A673 (cell line): ENCODE measurements around the gene RPS6KL1. TPM values are rescaled to one million over a fixed set of nuclear protein-coding genes. Genes with fewer than 3 reads are reported as not detected.

ENCODE experiments used
- BruUV-seq: library from RNA; stranded (reverse); fragments of 400-500 nt; replicated peaks from 2 replicates; lab custom pipeline; 2021; lab: Mats Ljungman, UMichigan
- CTCF ChIA-PET: fragments of 300-600 bp; sonication (Branson Sonifier 250); formaldehyde crosslinking; loops from one replicate; lab custom pipeline; 2022; ENCODE audit warnings: antibody characterized with exemption; lab: Charles Lee
- POLR2A ChIA-PET: fragments of 300-600 bp; sonication (Branson Sonifier 250); formaldehyde crosslinking; loops from one replicate; lab custom pipeline; 2022; ENCODE audit warnings: antibody characterized with exemption; ENCODE audit not compliant: low non-redundant PET; lab: Charles Lee
- DNase-seq: peaks from one replicate; pipeline ENCODE4 v3.0.0-alpha.2; 2015; ENCODE audit warnings: low spot score
- H3K27ac ChIP-seq: fragments of 200-600 bp; sonication (generic); 2 replicates; pipeline ENCODE4 v1.5.1; 2016; ENCODE audit warnings: mixed run types, low read depth, mild to moderate bottlenecking, mixed read lengths, antibody characterized with exemption, low read length; ENCODE audit not compliant: poor library complexity, severe bottlenecking
- H3K27me3 ChIP-seq: fragments of 200-600 bp; sonication (generic); replicated peaks from 2 replicates; pipeline ENCODE4 v1.6.1; 2017; ENCODE audit warnings: mixed run types, low read depth, mild to moderate bottlenecking, mixed read lengths, antibody characterized with exemption, low read length; ENCODE audit not compliant: insufficient read depth, poor library complexity
- H3K36me3 ChIP-seq: fragments of 200-600 bp; sonication (generic); 2 replicates; pipeline ENCODE4 v1.6.1; 2016; ENCODE audit warnings: mixed run types, mild to moderate bottlenecking, mixed read lengths, antibody characterized with exemption, low read length; ENCODE audit not compliant: insufficient read depth, poor library complexity, severe bottlenecking
- H3K4me1 ChIP-seq: fragments of 200-600 bp; sonication (generic); 2 replicates; pipeline ENCODE4 v1.6.1; 2017; ENCODE audit warnings: mixed run types, mild to moderate bottlenecking, mixed read lengths, antibody characterized with exemption, low read length; ENCODE audit not compliant: insufficient read depth, poor library complexity, severe bottlenecking
- H3K4me3 ChIP-seq: fragments of 200-600 bp; sonication (generic); 2 replicates; pipeline ENCODE4 v1.5.1; 2016; ENCODE audit warnings: low read depth, mixed run types, mild to moderate bottlenecking, mixed read lengths, low read length; ENCODE audit not compliant: poor library complexity, severe bottlenecking
- H3K9me3 ChIP-seq: fragments of 200-600 bp; sonication (generic); 2 replicates; pipeline ENCODE4 v1.6.1; 2016; ENCODE audit warnings: mixed run types, low read depth, mild to moderate bottlenecking, mixed read lengths, antibody characterized with exemption, low read length; ENCODE audit not compliant: poor library complexity, severe bottlenecking
- EZH2 ChIP-seq: fragments of 200-600 bp; sonication (generic); IDR thresholded peaks from 2 replicates; pipeline ENCODE4 v1.6.1; 2017; ENCODE audit warnings: borderline replicate concordance, low read depth, mild to moderate bottlenecking, mixed read lengths, antibody characterized with exemption, low read length; ENCODE audit not compliant: poor library complexity, severe bottlenecking
- intact Hi-C: fragments of 100-400 bp; cut with micrococcal nuclease; formaldehyde crosslinking; loops from one replicate; pipeline ENCODE4 v1.10.0; 2022; ENCODE audit not compliant: unreplicated experiment
- total RNA-seq: library from RNA; stranded (reverse); gene quantifications from 2 replicates; pipeline ENCODE4 v1.2.3, GENCODE V29; 2021
- TF ChIP-seq, protein P1 (sequence below): fragments of 300-800, 200-600 bp; sonication (generic); conservative IDR thresholded peaks from 2 replicates; pipeline ENCODE4 v1.5.1; 2017; ENCODE audit warnings: low read depth, mild to moderate bottlenecking, antibody characterized with exemption, low read length, moderate library complexity, mixed read lengths

The RPS6KL1 gene
- total RNA-seq, 1 experiment from 2014 or later = 0.80 TPM

DNA sequence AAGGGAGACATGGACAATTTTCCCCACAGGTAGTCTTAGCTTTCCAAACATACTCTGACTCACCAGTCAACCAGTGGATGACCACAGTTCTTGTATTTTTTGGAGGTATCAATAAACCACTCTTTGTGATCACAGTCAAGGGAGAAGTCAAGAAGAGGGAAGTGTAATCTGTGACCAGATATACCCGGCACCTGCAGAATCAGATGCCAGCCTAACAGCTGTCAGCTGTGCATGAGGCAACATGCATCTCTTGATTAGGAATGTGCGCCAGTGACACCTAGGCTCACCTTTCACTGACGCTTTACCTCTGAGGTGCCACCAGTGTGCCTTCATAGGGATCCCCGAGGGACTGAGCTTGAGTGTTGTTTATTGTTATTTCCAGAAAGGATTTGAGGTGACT is 67.1 kb downstream of the RPS6KL1 start:
- Histone ChIP-seq H3K27me3 (no peaks in the 10 kb centered on the region), H3K36me3 (no peaks in the 10 kb centered on the region), H3K4me3 (no peak overlapping the region), H3K4me1 (no peaks in the 10 kb centered on the region), H3K27ac (no peak overlapping the region), H3K9me3 (no peaks in the 10 kb centered on the region)
- intact Hi-C loops = no loop called here
- TF ChIP-seq, protein P1, sequence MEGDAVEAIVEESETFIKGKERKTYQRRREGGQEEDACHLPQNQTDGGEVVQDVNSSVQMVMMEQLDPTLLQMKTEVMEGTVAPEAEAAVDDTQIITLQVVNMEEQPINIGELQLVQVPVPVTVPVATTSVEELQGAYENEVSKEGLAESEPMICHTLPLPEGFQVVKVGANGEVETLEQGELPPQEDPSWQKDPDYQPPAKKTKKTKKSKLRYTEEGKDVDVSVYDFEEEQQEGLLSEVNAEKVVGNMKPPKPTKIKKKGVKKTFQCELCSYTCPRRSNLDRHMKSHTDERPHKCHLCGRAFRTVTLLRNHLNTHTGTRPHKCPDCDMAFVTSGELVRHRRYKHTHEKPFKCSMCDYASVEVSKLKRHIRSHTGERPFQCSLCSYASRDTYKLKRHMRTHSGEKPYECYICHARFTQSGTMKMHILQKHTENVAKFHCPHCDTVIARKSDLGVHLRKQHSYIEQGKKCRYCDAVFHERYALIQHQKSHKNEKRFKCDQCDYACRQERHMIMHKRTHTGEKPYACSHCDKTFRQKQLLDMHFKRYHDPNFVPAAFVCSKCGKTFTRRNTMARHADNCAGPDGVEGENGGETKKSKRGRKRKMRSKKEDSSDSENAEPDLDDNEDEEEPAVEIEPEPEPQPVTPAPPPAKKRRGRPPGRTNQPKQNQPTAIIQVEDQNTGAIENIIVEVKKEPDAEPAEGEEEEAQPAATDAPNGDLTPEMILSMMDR = no peak
- no peak for TF ChIP-seq EZH2
- CTCF ChIA-PET = interaction anchor here (0.6 to 1.4 kb wide), 2 partner anchors 55 to 247 kb away, joined by 4 to 6 read pairs; no protein-coding TSS in a partner anchor
- POLR2A ChIA-PET = no interaction called here
- no peak for DNase-seq
- BruUV-seq = no TSS peak

DNA sequence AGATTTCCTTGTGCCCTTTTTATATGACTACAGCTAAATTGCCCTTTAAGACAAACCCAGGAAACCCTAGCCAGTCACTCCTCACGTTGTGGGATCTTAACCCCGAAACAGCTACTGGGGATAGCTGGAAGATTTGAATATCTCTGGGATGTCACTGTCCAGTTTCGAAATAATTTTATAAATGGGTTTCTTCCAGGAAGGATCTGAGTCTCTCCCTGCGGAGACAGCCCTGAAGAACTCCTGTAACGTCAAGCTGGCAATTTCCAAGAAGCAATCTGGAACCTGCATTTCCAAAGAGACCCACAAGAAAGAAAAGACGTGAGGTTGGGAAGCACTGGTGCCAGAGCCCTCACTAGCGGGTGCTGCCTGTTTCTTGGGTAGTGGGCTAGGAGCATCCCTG is 68.0 kb downstream of the RPS6KL1 start:
- H3K9me3 ChIP-seq = no peaks in the 10 kb centered on the region
- intact Hi-C loops = no loop called here
- H3K27ac ChIP-seq = no peak overlapping the region
- H3K27me3 ChIP-seq = no peaks in the 10 kb centered on the region
- TF ChIP-seq, protein P1 = no peak
- TF ChIP-seq EZH2 = no peak
- no TSS peak for BruUV-seq
- no peak for DNase-seq
- ChIA-PET POLR2A (no interaction called here), CTCF (interaction anchor here (1.4 kb wide), 1 partner anchor 246 kb away, joined by 4 read pairs; no protein-coding TSS in a partner anchor)
- H3K36me3 ChIP-seq = no peaks in the 10 kb centered on the region
- H3K4me3 ChIP-seq = no peak overlapping the region
- no peaks in the 10 kb centered on the region for H3K4me1 ChIP-seq

Other genes starting within 250 kb of the RPS6KL1 start
- 48.7 and 52.1 TPM in 2 replicates for gene AREL1, start 210.2 kb downstream of the RPS6KL1 start, total RNA-seq
- gene FCF1, start 210.1 kb downstream of the RPS6KL1 start, total RNA-seq = 73.1 and 74.2 TPM in 2 replicates
- gene YLPM1, start 159.9 kb downstream of the RPS6KL1 start, total RNA-seq = 91.2 and 94.3 TPM in 2 replicates
- not detected in 2 replicates for gene PROX2, start 47.1 kb downstream of the RPS6KL1 start, total RNA-seq
- 139 and 145 TPM in 2 replicates for gene DLST, start 41.3 kb downstream of the RPS6KL1 start, total RNA-seq
- 32.2 and 48.1 TPM in 2 replicates for gene PGF, start 32.3 kb upstream of the RPS6KL1 start, total RNA-seq
- 93.3 and 106 TPM in 2 replicates for gene EIF2B2, start 79.7 kb upstream of the RPS6KL1 start, total RNA-seq
- gene MLH3, start 128.2 kb upstream of the RPS6KL1 start, total RNA-seq = 21.0 and 24.0 TPM in 2 replicates
- gene ACYP1, start 140.8 kb upstream of the RPS6KL1 start, total RNA-seq = 47.1 and 50.2 TPM in 2 replicates
- 1.0 TPM in 2 replicates for gene ZC2HC1C, start 146.4 kb upstream of the RPS6KL1 start, total RNA-seq
- 75.8 and 76.1 TPM in 2 replicates for gene NEK9, start 203.8 kb upstream of the RPS6KL1 start, total RNA-seq